HepG2 (cell line): Measurements from ENCODE around the gene CC2D1A. TPM values are rescaled to one million over a fixed set of nuclear protein-coding genes. Genes with fewer than 3 reads are reported as not detected.
A peak's percentile ranks its signal among the peaks of the same experiment; 100 is the strongest.

Experiments used
- ATAC-seq: fragments of 200-7000 bp; cut with Tn5 transposase; 3 replicates; pipeline ENCODE4 v1.9.1; 2020; ENCODE audit warnings: mild to moderate bottlenecking, moderate library complexity
- BruUV-seq: library from RNA; stranded (reverse); fragments of 400-500 nt; replicated peaks from 2 replicates; lab custom pipeline; 2021; lab: Mats Ljungman, UMichigan
- CTCF ChIA-PET: fragments of 300-600 bp; formaldehyde crosslinking; extraction: SDS; loops from one replicate; lab custom pipeline; 2021; ENCODE audit warnings: low total read pairs, inconsistent platforms, low intra/inter-chr PET ratio; lab: Yijun Ruan, JAX
- POLR2A ChIA-PET: fragments of 350-600 bp; sonication (Branson Sonifier 250); formaldehyde crosslinking; loops from one replicate; lab custom pipeline; 2020; ENCODE audit warnings: antibody characterized with exemption, inconsistent platforms; lab: Yijun Ruan, JAX
- DNase-seq: peaks from one replicate; pipeline ENCODE4 v3.0.0-alpha.2; 2015; ENCODE audit warnings: low spot score
- FAIRE-seq: peaks from 3 replicates; lab custom pipeline; 2011; peaks lifted over from hg19 to GRCh38; lab: Jason Lieb, UNC
- H2AFZ ChIP-seq: one replicate; pipeline ENCODE4 v1.6.1; 2011; ENCODE audit warnings: low read length, inconsistent platforms
- H3K27ac ChIP-seq: fragments of 300-600 bp; 3 replicates; pipeline ENCODE4 v1.8.0; 2011; ENCODE audit warnings: mixed run types, mild to moderate bottlenecking, mixed read lengths, low read length, inconsistent platforms; ENCODE audit not compliant: insufficient read depth; ENCODE audit errors: extremely low read length
- H3K27me3 ChIP-seq, 2 experiments: fragments of 200-600 bp in 1 of 2; 2 replicates in 1 of 2; 3 replicates in 1 of 2; pipeline versions ENCODE4 v1.6.0 to v1.8.0; 2011; ENCODE audit warnings: low read length in 2 of 2, mild to moderate bottlenecking in 2 of 2, moderate library complexity in 2 of 2, inconsistent platforms in 1 of 2; ENCODE audit not compliant: insufficient read depth in 2 of 2, control insufficient read depth in 1 of 2
- H3K36me3 ChIP-seq, 2 experiments: fragments of 200-600 bp in 1 of 2; replicated peaks in 1 of 2; 2 replicates in 1 of 2; 3 replicates in 1 of 2; pipeline versions ENCODE4 v1.5.1 to v1.8.0; 2011; ENCODE audit warnings: low read length in 2 of 2, inconsistent platforms in 1 of 2; ENCODE audit not compliant: insufficient read depth in 2 of 2, control insufficient read depth in 1 of 2
- H3K4me1 ChIP-seq: 2 replicates; pipeline ENCODE4 v1.5.1; 2012; ENCODE audit warnings: low read length, inconsistent platforms; ENCODE audit not compliant: insufficient read depth
- H3K4me2 ChIP-seq: 2 replicates; pipeline ENCODE4 v1.6.0; 2011; ENCODE audit warnings: low read depth, low read length, inconsistent platforms
- H3K4me3 ChIP-seq, 3 experiments: fragments of 200-600 bp in 1 of 3; sonication (generic), shearing (Covaris generic) in 1 of 3; replicated peaks in 1 of 3; 2 replicates each; pipeline ENCODE4 v1.5.1; 2011 to 2016; ENCODE audit warnings: low read length in 3 of 3, inconsistent platforms in 2 of 3, low read depth in 2 of 3, mild to moderate bottlenecking in 2 of 3, control low read depth in 1 of 3, mixed read lengths in 1 of 3; ENCODE audit not compliant: insufficient read depth in 1 of 3
- H3K79me2 ChIP-seq: one replicate; pipeline ENCODE4 v1.6.1; 2011; ENCODE audit warnings: low read length, inconsistent platforms; ENCODE audit not compliant: insufficient read depth
- H3K9ac ChIP-seq: 2 replicates; pipeline ENCODE4 v1.6.0; 2011; ENCODE audit warnings: mild to moderate bottlenecking, low read depth, low read length, inconsistent platforms; ENCODE audit not compliant: insufficient read depth
- H3K9me3 ChIP-seq: 2 replicates; pipeline ENCODE4 v1.5.1; 2012; ENCODE audit warnings: mild to moderate bottlenecking, low read length
- H4K20me1 ChIP-seq: 2 replicates; pipeline ENCODE4 v1.6.0; 2011; ENCODE audit warnings: inconsistent platforms, mild to moderate bottlenecking, low read length, moderate library complexity; ENCODE audit not compliant: insufficient read depth
- ETV5 ChIP-seq: IDR thresholded peaks from 2 replicates; pipeline ENCODE4 v1.6.1; 2018; ENCODE audit warnings: missing biosample characterization, missing genetic modification reagents, inconsistent platforms, borderline replicate concordance
- GABPB1 ChIP-seq: IDR thresholded peaks from 2 replicates; pipeline ENCODE4 v1.6.1; 2016; ENCODE audit warnings: mild to moderate bottlenecking, missing genetic modification reagents, moderate library complexity, missing compliant biosample characterization
- HNRNPLL ChIP-seq: fragments of 200-400 bp; formaldehyde crosslinking; IDR thresholded peaks from 2 replicates; pipeline ENCODE4 v1.6.1; 2017; ENCODE audit warnings: mild to moderate bottlenecking, low read depth, low read length; ENCODE audit not compliant: poor library complexity, severe bottlenecking
- NPAS2 ChIP-seq: sonication (generic); formaldehyde crosslinking; IDR thresholded peaks from 2 replicates; pipeline ENCODE4 v1.8.0; 2022; ENCODE audit warnings: mild to moderate bottlenecking, missing genetic modification reagents, borderline replicate concordance
- SAP130 ChIP-seq: IDR thresholded peaks from 2 replicates; pipeline ENCODE4 v1.6.1; 2016; ENCODE audit warnings: low read depth
- SUZ12 ChIP-seq: fragments of 150-350 bp; IDR thresholded peaks from 2 replicates; pipeline ENCODE4 v1.6.1; 2014; ENCODE audit warnings: low read depth, low read length
- ZFP91 ChIP-seq: sonication (generic); formaldehyde crosslinking; IDR thresholded peaks from 2 replicates; pipeline ENCODE4 v1.9.0; 2022; ENCODE audit warnings: missing genetic modification reagents, mild to moderate bottlenecking, borderline replicate concordance
- ZFX ChIP-seq: sonication (generic); formaldehyde crosslinking; IDR thresholded peaks from 2 replicates; pipeline ENCODE4 v1.4.0; 2020; ENCODE audit warnings: mild to moderate bottlenecking, low read depth, missing genetic modification reagents, moderate library complexity
- ZFY ChIP-seq: sonication (generic); formaldehyde crosslinking; IDR thresholded peaks from 2 replicates; pipeline ENCODE4 v1.4.0; 2020; ENCODE audit warnings: missing genetic modification reagents
- ZNF687 ChIP-seq: sonication (generic); formaldehyde crosslinking; IDR thresholded peaks from 2 replicates; pipeline ENCODE4 v1.5.1; 2020; ENCODE audit warnings: mild to moderate bottlenecking, missing genetic modification reagents, moderate library complexity
- ZSCAN25 ChIP-seq: sonication (generic); formaldehyde crosslinking; IDR thresholded peaks from 2 replicates; pipeline ENCODE4 v1.8.0; 2022; ENCODE audit warnings: mild to moderate bottlenecking, missing genetic modification reagents
- WGBS: methylation state at CpG from one replicate; pipeline ENCODE4 v1.1.6; 2017; ENCODE audit warnings: low lambda C conversion rate; 5-methylcytosine and 5-hydroxymethylcytosine counted together
- in situ Hi-C: cut with HindIII; loops from 2 replicates; pipeline ENCODE4 v1.10.0; 2017; ENCODE audit warnings: low pct_unique_long_range_greater_than_20kb; ENCODE audit not compliant: extremely low pct_ligation_motif_present
- intact Hi-C: fragments of 100-400 bp; cut with micrococcal nuclease; formaldehyde crosslinking; loops from one replicate; pipeline ENCODE4 v1.10.0; 2022; ENCODE audit not compliant: unreplicated experiment
- polyA plus RNA-seq, 8 experiments: library from polyadenylated mRNA; depleted of rRNA in 3 of 8; stranded (reverse) in 7 of 8; unstranded in 1 of 8; fragments of >200 nt; fragmentation: Illumina TruSeq in 4 of 8; extraction: Trizol in 4 of 8; gene quantifications; 2 replicates each; pipeline versions ENCODE4 v1.2.1 to v1.2.3, GENCODE V29; 2011 to 2016; ENCODE audit warnings: low read depth in 4 of 8, missing spikeins in 1 of 8, mixed read lengths in 1 of 8; ENCODE audit not compliant: insufficient read depth in 1 of 8
- total RNA-seq, 5 experiments: library from RNA; depleted of rRNA; stranded (reverse); fragments of >200 nt; fragmentation: Illumina TruSeq; extraction: Trizol; gene quantifications; 2 replicates each; pipeline ENCODE4 v1.2.3, GENCODE V29; 2016; ENCODE audit warnings: low read depth in 1 of 5
- TF ChIP-seq, protein P1 (sequence below): sonication (generic); formaldehyde crosslinking; IDR thresholded peaks from 2 replicates; pipeline ENCODE4 v1.4.0; 2020; ENCODE audit warnings: missing genetic modification reagents
- TF ChIP-seq, protein P2 (sequence below): sonication (generic); formaldehyde crosslinking; IDR thresholded peaks from 2 replicates; pipeline ENCODE4 v1.4.0; 2020; ENCODE audit warnings: missing genetic modification reagents

CC2D1A gene
- total and polyA plus RNA-seq, 2 of the 13 experiments (the other 11 are each of a cell fraction or from before 2014, with no cell fraction given): 9.7 to 11.5 TPM

DNA sequence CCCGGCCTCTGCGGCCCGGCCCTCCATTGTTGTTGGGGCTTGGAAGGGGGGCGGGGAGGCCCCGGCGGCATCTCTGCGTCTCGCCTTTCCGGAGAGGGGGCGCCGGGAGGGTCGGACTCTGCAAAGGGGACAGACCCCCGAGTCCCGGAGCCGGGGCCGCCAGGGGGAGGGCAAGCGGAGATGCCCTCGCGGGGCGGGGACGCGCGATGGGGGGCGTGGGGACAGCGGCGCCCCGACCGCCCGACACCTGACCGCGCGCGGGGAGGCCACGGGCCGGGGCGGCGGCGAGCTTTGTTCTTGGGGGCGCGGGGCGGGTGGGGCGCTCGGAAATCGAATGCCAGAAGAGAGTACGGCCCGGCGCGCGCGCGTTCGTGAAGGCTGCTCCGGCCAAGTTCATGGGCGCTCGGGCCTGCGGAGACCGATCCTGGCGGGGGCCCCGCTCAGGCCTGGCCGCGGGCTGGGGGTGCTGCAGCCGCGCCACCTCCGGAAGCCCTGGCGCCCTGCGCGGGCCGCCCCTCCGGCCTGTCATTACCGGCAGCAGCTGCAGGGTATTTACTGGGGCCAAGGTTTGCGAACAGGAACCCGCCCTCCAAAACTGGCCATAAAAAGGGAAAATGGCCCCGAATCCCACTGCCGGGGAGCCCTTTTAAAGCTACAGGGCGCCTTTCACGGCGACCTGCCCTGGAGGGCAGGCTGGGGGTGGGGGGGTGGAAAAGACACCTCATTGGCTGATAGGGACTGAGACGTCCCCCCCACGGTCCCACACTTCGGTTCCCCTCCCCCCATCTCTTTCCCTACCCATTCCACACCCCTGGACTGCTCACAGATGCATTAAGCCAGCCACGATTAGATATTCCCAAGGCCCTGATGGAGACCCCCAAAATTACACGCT is 40.2 kb upstream of the CC2D1A start:
- ChIA-PET CTCF (no interaction called here), POLR2A (interaction anchor here (1.0 kb wide), 1 partner anchor 7 kb away, joined by 3 read pairs; no protein-coding TSS in a partner anchor)
- peak overlapping the region; percentile 70 for H3K4me2 ChIP-seq
- H3K4me3 ChIP-seq: peak overlapping the region; percentile 69 to 71 (median 70)
- H3K9me3 ChIP-seq: no peaks in the 10 kb centered on the region
- no peak overlapping the region for H2AFZ ChIP-seq
- DNase-seq (no peak), FAIRE-seq (no peak), ATAC-seq (no peak)
- H3K79me2 ChIP-seq: no peaks in the 10 kb centered on the region
- no peaks in the 10 kb centered on the region for H4K20me1 ChIP-seq
- no peak overlapping the region for H3K27ac ChIP-seq
- peak overlapping the region; percentile 49; the same call in 1 of the 2 replicates for H3K9ac ChIP-seq
- 11% methylated on average over 16 of the region's 82 CpGs for WGBS
- H3K27me3 ChIP-seq: peaks cover 0 to 9% of the 10 kb centered on the region in 2 experiments; a peak in 1 of 5 replicates
- no peaks in the 10 kb centered on the region for H3K36me3 ChIP-seq
- intact Hi-C loops: no loop called here
- H3K4me1 ChIP-seq: peaks cover 34% of the 10 kb centered on the region
- no TSS peak for BruUV-seq
- in situ Hi-C loops: no loop called here
- TF ChIP-seq ETV5 (CRISPR knock-in tag): peak; percentile 55; the same call in 1 of the 2 replicates
- no peak for TF ChIP-seq NPAS2 (CRISPR knock-in tag)
- peak; percentile 63 for TF ChIP-seq ZNF687 (CRISPR knock-in tag)
- TF ChIP-seq GABPB1 (CRISPR knock-in tag): peak; percentile 26; the same call in 1 of the 2 replicates
- TF ChIP-seq ZFY (CRISPR knock-in tag): peak; percentile 54; the same call in 1 of the 2 replicates
- TF ChIP-seq ZSCAN25: no peak
- TF ChIP-seq, protein P1, sequence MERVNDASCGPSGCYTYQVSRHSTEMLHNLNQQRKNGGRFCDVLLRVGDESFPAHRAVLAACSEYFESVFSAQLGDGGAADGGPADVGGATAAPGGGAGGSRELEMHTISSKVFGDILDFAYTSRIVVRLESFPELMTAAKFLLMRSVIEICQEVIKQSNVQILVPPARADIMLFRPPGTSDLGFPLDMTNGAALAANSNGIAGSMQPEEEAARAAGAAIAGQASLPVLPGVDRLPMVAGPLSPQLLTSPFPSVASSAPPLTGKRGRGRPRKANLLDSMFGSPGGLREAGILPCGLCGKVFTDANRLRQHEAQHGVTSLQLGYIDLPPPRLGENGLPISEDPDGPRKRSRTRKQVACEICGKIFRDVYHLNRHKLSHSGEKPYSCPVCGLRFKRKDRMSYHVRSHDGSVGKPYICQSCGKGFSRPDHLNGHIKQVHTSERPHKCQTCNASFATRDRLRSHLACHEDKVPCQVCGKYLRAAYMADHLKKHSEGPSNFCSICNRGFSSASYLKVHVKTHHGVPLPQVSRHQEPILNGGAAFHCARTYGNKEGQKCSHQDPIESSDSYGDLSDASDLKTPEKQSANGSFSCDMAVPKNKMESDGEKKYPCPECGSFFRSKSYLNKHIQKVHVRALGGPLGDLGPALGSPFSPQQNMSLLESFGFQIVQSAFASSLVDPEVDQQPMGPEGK: peak; percentile 38; the same call in 1 of the 2 replicates
- no peak for TF ChIP-seq SUZ12
- TF ChIP-seq SAP130 (CRISPR knock-in tag): peak; percentile 33; the same call in 1 of the 2 replicates
- TF ChIP-seq, protein P2, sequence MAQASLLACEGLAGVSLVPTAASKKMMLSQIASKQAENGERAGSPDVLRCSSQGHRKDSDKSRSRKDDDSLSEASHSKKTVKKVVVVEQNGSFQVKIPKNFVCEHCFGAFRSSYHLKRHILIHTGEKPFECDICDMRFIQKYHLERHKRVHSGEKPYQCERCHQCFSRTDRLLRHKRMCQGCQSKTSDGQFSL: peak; percentile 59; the same call in 1 of the 2 replicates
- TF ChIP-seq HNRNPLL: peak; percentile 32
- TF ChIP-seq ZFP91: peak; percentile 61; the same call in 1 of the 2 replicates
- TF ChIP-seq ZFX (CRISPR knock-in tag): peak; percentile 57; the same call in 1 of the 2 replicates
